GM15510 (cell line): ENCODE data around the gene SIVA1.

ENCODE experiments used
- POLR2A ChIP-seq: IDR thresholded peaks from 3 replicates; pipeline ENCODE4 v1.6.1; 2011; ENCODE audit warnings: borderline replicate concordance; ENCODE audit not compliant: insufficient read length; ENCODE audit errors: extremely low read depth

SIVA1 gene

DNA sequence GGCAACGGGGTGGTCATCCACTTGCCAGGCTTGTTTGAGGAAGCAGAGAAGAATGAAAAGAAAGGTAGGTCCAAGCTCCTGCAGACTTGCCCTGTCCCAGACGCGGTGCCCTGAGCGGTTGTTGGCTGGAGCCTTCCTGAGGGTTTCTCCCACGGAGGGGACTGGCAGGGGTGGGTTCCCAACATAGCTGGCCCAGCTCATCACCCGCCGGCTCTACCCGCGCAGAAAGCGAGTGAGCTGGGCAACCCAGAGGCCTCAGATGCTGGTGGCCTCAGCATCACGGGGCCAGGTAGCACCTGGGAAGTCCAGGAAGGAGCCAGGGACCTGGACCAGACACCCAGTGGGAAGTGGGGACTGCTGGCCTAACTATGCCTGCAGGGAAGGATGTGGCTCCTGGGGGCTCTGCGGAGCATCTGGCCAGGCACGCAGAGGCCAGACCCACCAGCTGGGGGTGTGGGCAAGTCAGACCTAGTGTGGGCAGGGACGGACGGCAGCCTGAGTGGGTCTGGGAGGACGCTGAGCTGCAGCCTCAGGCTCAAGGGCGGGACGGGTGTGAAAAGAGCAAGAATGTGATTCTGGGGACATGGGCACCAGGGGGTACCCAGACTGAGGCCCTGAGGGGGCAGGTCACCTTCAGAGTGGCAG, 14.4 kb upstream of the SIVA1 start:
- no peak for TF ChIP-seq POLR2A

DNA sequence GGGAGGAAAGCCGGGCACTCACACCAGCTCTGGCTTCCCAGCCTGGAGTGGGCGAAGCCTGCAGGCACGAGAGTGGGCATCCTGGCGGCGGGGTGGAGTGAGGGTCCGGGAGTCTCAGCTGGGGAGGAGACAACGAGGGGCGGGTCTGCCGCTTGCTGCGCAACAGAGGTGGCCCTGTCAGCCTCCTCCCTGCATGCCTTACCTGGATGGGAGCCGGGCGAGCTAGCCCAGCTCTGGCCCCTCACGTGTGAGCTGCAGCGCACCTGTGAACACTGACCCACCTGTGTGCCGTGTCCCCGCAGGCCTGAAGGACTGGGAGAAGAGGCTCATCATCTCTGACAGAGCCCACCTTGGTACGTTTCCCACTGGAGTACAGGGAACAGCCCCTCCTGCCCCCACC, 13.9 kb upstream of the SIVA1 start:
- TF ChIP-seq POLR2A, result no peak

DNA sequence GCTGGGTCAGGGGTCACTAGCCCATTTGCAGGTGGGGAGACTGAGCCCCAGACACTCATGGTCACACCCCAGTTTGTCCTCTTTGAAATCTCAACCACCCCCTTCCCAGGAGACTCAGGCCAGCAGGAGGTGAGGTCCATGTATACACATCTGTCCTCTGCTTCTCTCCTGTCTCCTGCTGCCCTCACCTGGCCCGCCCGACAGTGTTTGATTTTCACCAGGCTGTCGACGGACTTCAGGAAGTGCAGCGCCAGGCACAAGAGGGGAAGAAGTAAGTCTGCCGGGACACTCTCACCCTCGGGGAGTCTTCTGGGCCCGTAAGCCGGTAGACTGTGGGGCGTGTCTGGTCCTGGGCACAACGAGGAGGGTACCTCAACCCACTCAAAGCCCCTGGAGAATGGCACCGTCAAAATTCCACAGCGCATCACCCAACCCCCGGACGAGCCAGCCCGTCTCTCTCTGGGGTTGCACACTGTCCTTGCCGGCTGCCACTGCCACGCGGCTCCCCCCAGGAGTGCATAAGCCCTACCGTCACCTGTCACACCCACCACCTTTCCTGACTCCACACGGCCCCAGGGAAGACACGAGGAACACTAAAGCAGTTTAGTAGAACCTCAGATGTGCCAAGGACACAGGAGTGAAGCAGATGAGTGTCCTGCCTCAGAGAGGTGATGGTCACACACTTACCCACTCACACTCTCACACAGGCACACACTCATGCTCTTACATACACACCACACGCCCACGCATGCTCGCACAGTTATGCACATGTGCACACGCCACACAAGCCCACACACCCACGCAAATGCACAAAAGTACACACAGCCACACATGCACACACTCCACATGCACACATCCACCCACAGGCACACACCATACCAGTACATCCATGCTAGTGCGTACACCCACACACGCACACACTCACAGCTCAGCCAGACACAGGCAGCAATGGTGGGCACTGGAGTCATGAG, 13.1 kb upstream of the SIVA1 start:
- no peak for TF ChIP-seq POLR2A

DNA sequence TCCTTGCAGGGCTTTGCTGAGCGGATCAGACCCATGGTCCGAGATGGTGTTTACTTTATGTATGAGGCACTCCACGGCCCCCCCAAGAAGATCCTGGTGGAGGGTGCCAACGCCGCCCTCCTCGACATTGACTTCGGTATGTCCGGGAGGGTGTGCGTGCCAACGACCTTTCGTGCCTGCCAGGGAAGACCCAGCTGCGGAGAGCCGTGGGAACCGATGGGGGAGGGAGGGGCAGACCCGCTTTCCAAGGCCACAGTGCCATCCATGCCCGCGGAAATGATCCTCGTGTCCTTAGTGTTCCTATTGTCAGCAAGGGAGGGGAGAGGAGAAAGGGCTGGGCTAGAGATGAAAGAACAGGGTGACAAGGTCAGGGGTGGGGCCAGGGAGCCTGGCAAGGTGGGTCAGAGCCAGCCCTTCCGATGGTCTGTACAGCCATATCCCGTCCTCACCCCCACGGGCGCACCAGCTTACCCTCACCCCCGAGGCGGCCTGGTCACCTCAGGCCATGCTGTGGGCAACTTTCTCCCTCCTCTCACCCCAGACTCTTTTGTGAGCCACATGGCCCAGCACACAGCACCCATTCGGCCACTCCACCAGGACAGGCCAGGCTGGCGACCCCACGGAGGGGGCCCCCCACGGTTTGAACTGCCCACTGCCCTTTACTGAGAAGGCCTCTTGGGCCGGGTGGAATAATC, 11.7 kb upstream of the SIVA1 start:
- no peak for TF ChIP-seq POLR2A

DNA sequence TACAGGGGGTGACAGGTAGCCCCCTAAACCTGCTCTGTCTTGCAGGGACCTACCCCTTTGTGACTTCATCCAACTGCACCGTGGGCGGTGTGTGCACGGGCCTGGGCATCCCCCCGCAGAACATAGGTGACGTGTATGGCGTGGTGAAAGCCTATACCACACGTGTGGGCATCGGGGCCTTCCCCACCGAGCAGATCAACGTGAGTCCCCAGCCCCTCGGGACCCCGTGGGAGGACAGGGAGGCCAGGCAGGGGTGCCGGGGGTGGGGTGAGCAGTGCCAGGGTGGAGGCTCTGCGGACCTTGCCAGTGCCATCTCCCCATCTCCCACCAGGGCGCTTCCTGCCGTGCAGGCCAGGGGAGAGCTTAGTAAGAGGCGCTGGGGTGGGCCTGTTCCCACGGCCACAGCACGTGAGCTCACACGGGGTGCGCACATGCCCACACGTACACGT, 11.1 kb upstream of the SIVA1 start:
- TF ChIP-seq POLR2A, result no peak

DNA sequence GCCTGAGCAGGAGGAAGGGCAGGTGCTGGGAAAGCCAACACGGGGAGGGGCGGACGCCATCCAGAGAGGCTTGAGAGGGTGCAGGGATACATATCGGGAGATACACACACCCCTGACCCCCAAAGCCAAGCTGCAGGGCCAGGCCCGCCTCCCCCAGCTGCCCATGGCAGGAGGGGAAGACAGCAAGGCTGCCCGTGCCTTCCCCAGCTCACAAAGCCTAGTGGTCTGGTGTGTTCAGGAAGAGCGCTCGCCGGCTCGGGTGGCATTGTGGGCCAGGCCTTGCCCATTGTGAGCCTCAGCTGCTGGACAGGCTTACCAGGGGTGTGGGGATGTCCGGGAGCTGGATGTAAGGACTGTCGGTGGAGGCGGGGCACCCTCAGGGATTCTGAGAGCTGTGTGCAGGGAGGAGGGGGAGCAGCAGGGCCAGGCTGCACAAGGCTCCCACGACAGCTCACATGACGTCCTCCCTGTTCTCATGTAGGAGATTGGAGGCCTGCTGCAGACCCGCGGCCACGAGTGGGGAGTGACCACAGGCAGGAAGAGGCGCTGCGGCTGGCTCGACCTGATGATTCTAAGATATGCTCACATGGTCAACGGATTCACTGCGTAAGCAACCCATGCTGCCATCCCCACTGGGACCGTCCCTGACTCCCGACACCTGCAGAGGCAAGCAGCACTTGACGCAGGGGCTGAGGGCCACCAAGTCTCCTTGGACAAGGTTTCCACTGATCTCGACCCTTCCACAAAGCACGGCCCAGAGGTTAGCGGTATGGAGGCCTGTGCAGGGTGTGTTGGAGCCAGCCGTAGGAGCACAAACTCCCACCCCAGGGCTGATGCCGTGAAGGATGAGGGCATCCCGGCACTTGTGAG, 10.1 kb upstream of the SIVA1 start:
- no peak for TF ChIP-seq POLR2A

DNA sequence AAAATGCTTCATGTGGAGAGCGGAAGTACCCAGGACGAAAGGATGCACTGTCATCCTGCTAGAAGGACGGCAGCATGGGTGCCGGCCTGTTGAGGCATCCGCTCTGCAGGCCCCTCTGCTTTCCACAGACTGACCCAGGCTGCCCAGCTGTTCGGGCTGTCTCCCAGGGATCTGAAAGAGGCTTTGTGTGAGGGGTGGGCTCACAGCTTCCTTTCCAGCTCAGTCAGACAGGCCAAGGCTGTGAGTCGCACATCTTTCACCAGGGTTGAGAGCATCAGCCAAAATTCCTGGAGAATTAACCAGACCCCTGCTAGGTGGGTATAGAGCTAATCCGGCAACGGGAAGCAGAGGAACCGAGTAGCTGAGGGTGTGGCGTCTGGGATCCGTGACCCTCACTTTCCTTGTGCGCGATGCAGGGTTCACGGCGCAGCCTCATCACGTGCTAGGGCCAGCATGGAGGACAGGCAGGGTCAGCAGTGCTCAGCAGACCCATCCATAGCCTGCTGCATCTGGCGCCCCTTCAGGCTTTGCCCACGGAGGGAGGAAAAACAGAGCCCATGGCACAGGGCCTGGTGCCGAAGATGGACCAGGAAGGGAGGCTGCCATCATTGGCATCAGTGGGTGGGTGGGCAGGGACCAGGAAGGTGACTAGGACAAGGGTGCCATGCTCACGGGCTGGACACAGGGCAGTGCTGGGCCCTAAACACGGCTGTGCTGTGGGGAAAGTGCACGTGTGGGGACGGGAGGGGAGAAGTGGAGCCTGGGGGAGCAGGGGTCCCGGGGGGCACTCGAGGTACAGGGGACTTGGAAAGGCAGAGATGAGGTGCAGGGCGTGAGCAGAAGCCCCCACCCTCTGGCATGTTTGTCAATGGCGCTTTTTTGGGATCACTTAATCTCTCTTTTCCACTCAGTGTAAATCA, 9.2 kb upstream of the SIVA1 start:
- no peak for TF ChIP-seq POLR2A

DNA sequence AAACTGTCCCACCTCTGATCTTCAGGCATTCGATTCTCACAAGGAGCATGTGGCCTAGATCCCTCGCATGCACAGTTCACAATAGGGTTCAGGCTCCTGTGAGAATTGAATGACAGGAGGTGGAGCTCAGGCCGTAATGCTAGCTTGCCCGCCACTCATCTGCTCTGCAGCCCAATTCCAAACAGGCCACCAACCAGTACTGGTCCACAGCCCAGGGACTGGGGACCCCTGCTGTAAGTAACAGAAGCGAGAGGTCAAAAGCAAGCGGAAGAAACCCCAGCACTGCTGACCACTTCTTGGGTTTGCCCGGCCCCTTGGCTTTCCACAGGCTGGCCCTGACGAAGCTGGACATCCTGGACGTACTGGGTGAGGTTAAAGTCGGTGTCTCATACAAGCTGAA, 8.5 kb upstream of the SIVA1 start:
- TF ChIP-seq POLR2A, result no peak

DNA sequence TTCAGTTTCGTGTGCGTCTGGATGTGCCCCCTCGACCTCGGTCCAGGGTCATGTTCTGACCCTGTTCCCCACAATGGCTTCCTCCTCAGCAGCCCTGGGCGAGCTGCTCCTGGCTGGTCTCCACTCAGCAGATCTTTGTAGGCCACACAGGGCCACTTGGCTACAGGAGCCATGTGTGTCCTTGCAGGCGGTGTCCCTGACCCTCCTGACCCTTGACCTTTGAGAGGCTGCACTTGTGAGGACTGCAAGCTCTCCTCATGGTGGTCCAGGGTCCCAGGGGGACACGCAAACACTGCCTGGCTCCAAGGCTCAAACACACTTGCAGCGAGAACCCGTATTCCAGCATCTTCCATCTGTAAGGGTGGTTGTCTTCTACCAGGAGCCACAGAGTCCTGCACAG, 7.5 kb upstream of the SIVA1 start:
- no peak for TF ChIP-seq POLR2A

DNA sequence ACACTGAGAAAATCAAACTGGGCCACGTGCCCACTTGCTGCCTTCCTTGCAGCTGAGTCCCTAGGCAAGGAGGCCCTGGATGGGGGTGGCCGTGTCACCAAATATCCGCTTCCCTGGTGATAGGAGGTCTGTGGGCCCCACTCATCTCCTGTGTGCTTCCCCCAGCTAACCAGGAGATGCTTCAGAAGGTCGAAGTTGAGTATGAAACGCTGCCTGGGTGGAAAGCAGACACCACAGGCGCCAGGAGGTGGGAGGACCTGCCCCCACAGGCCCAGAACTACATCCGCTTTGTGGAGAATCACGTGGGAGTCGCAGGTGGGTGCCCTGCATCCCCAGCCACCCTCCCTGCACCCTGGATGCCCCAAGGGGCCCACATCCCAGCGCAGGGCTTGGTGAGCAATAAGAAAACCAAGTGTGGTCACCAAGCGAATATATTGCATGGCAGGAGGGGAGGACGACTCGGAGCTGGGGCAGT, 6.8 kb upstream of the SIVA1 start:
- TF ChIP-seq POLR2A, result no peak

DNA sequence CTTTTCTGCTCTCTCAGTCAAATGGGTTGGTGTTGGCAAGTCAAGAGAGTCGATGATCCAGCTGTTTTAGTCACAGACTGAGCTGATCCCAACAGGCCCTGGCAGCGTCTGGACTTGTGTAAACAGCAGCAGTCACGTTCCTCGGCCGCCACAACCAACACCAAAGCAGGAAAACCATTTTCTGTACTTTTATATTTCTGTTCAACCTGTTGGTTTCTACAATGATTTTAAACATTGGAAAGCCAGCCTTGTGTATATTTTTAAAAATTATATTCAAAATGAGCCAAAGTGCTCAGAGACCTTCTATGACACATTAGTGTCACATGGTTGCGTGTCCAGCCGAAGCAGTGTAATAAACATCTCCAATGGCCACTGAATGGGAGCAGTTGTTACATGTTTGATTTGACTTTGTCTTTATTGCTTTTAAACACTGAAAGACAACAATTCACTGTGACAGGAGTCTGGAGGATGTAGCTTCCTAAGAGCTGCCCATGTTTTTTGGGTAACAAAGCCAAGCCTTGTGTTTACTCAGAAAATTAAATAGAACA, 5.9 kb upstream of the SIVA1 start:
- TF ChIP-seq POLR2A, result no peak

DNA sequence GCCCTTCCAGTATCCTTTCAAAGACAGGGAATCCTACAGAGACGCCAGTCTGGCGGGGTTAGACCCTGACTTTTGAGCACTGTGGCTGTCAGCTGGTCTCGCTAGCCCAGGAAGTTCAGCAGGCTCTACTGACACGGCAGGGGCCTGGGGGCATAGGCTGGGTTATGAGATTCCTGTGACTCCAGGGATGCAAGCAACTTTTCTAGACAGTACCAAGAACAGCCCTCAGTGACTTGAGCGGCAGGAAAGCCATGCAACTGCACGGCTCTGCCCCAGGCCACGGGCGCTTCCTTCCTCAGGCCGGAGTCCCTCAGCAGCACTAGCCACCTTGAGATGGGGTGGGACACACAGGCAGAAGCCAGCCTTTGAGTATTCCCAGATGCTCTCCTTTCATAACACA, 5.1 kb upstream of the SIVA1 start:
- no peak for TF ChIP-seq POLR2A

DNA sequence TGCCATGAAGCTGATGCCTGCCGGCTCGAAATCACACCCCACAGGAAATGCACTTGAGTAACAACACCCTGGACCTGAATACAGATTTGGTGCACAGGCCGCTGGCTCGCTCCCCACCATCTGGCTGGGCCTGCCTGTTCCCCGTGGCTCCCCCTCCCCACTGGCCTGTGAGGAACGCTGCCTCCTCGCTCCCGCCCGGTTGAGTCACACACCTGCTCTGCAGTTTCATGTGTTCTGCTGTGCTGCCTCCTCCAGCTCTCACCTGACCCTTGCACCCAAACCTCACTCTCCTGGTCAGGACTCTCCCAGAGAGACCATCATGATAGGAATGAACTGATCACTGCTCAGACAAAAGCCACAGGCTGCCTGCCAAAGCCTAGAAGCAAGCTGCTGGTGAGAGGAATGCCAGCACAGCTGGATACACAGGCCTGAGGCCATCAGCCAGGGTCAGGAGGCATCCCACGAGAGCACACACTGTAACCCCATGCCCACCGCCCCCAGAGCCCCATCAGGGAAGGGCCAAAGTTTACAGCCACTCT, 3.8 kb upstream of the SIVA1 start:
- no peak for TF ChIP-seq POLR2A
